Body of pancreas (tissue), 4 donors: ENCODE results near the gene DNAI1. TPM values are rescaled to one million over a fixed set of nuclear protein-coding genes. Genes with fewer than 3 reads are reported as not detected.

Experiments
- ATAC-seq: fragments of 150-250 bp; one replicate; pipeline ENCODE4 v1.9.1; 2016
- DNase-seq, 4 donors: peaks; one replicate each; pipeline ENCODE4 v3.0.0-alpha.2; 2019
- H3K27ac ChIP-seq, 4 donors: fragments of 200-600 bp; sonication (generic); 1 replicate in 3 of 4; 2 replicates in 1 of 4; pipeline versions ENCODE4 v1.5.1 to v1.6.1; 2016 to 2019; ENCODE audit warnings: mild to moderate bottlenecking in 1 of 4, mixed read lengths in 1 of 4, moderate library complexity in 1 of 4
- H3K27me3 ChIP-seq, 2 donors: fragments of 200-600 bp; sonication (generic); one replicate each; pipeline ENCODE4 v1.6.0; 2016; ENCODE audit warnings: mild to moderate bottlenecking in 1 of 2
- H3K36me3 ChIP-seq, 2 donors: fragments of 200-600 bp; sonication (generic); replicated peaks in 1 of 2; 2 replicates each; pipeline ENCODE4 v1.5.1; 2016; ENCODE audit warnings: low read depth in 2 of 2; ENCODE audit not compliant: insufficient read depth in 1 of 2
- H3K4me1 ChIP-seq: fragments of 200-600 bp; sonication (generic); one replicate; pipeline ENCODE4 v1.6.0; 2016
- H3K4me3 ChIP-seq, 2 donors: fragments of 200-600 bp; sonication (generic); 1 replicate in 1 of 2; 2 replicates in 1 of 2; pipeline ENCODE4 v1.5.1; 2016 to 2019
- H3K9me3 ChIP-seq, 3 donors: fragments of 200-600 bp; sonication (generic); 1 replicate in 2 of 3; 2 replicates in 1 of 3; pipeline ENCODE4 v1.5.1; 2016
- CTCF ChIP-seq, 7 experiments: fragments of 450-650 bp in 4 of 7; fragments of 200-600 bp in 3 of 7; sonication (generic) in 3 of 7; IDR thresholded peaks; one replicate each; pipeline ENCODE4 v1.5.1; 2016 to 2019; ENCODE audit warnings: antibody characterized with exemption in 7 of 7
- POLR2A ChIP-seq, 3 donors: fragments of 450-650 bp; IDR thresholded peaks; one replicate each; pipeline ENCODE4 v1.6.1; 2016; ENCODE audit warnings: antibody characterized with exemption in 3 of 3, mild to moderate bottlenecking in 2 of 3
- WGBS, 2 donors: methylation state at CpG; one replicate each; pipeline ENCODE4 v1.1.5; 2017; 5-methylcytosine and 5-hydroxymethylcytosine counted together
- intact Hi-C: fragments of 100-400 bp; cut with DNase I; formaldehyde crosslinking; loops from one replicate; pipeline ENCODE4 v1.15.1; 2023
- total RNA-seq, 2 donors: library from RNA; depleted of rRNA; stranded (reverse); fragments of >200 nt; gene quantifications; one replicate each; pipeline ENCODE4 v1.1.0, GENCODE V29; 2016

DNAI1 gene
- 1 to 10 TPM in 1 of 2 donors, under 1 TPM in 1; 0.99 to 2.1 TPM for total RNA-seq

- DNase-seq (peak; percentile 99 to 100 (median 99)), ATAC-seq (peak; percentile 97)
- Histone ChIP-seq H3K4me3 (peak within 1 kb of the TSS; percentile 35 to 68), H3K27me3 (no peaks in the 10 kb centered on the region), H3K4me1 (peaks cover 20% of the 10 kb centered on the region), H3K36me3 (no peaks in the 10 kb centered on the region), H3K27ac (peak within 1 kb of the TSS; percentile 41 to 72 (median 70)), H3K9me3 (no peaks in the 10 kb centered on the region)
- TF ChIP-seq POLR2A (IDR thresholded peaks at IDR 0.05) (peak; percentile 91 to 92 (median 92)), CTCF (IDR thresholded peaks at IDR 0.05) (no peak)
- intact Hi-C loops = no loop called here
- WGBS, 2 donors = 0 to 1% methylated on average over 1 to 88 of the region's 94 CpGs
These were observed at the start of gene DNAI1, which contains the start of gene FAM219A for GRCh38 chr9:34458013-34458958. TSS of gene DNAI1 (plus strand) at chr9:34458805. CDS start at chr9:34459006, 201 bp downstream. TSS of gene FAM219A (minus strand) at chr9:34458570. CDS start at chr9:34458263, 307 bp downstream.

GRCh38 chr9:34409154-34409553 is 49.5 kb upstream of the DNAI1 start:
- intact Hi-C loops = loop anchor here (5.0 kb wide), 1 partner anchor 183 kb away; no protein-coding TSS in a partner anchor
- no peak for ATAC-seq

GRCh38 chr9:34412336-34412735 is 46.3 kb upstream of the DNAI1 start:
- no peak overlapping the region for H3K4me3 ChIP-seq
- no peak overlapping the region for H3K27ac ChIP-seq
- intact Hi-C loops = no loop called here
- no peak for TF ChIP-seq POLR2A (IDR thresholded peaks at IDR 0.05)
- no peak for TF ChIP-seq CTCF (IDR thresholded peaks at IDR 0.05)
- DNase-seq (no peak), ATAC-seq (no peak)
- 33 to 89% methylated on average over 1 of the region's 1 CpG for WGBS, 2 donors
- H3K27me3 ChIP-seq = no peaks in the 10 kb centered on the region
- no peaks in the 10 kb centered on the region for H3K36me3 ChIP-seq
- H3K9me3 ChIP-seq = no peaks in the 10 kb centered on the region
- no peaks in the 10 kb centered on the region for H3K4me1 ChIP-seq

More at GRCh38 chr9:34409154-34409553, 49.5 kb upstream of the DNAI1 start:
- Histone ChIP-seq H3K36me3 (no peaks in the 10 kb centered on the region), H3K4me1 (no peaks in the 10 kb centered on the region), H3K27ac (no peak overlapping the region), H3K4me3 (no peak overlapping the region), H3K9me3 (no peaks in the 10 kb centered on the region), H3K27me3 (no peaks in the 10 kb centered on the region)
- no peak for DNase-seq
- 67 to 77% methylated on average over 2 of the region's 2 CpGs for WGBS, 2 donors
- TF ChIP-seq POLR2A (IDR thresholded peaks at IDR 0.05) (no peak), CTCF (IDR thresholded peaks at IDR 0.05) (no peak)

- intact Hi-C loops = no loop called here
- H3K36me3 ChIP-seq = no peaks in the 10 kb centered on the region
- H3K4me3 ChIP-seq = no peak overlapping the region
- WGBS, 2 donors = 31 to 34% methylated on average over 6 of the region's 6 CpGs
- DNase-seq = peak in 2 of 4 donors; percentile 30 to 43
- ATAC-seq = no peak
- TF ChIP-seq POLR2A (IDR thresholded peaks at IDR 0.05) (no peak), CTCF (IDR thresholded peaks at IDR 0.05) (no peak)
- H3K27me3 ChIP-seq = no peaks in the 10 kb centered on the region
- no peaks in the 10 kb centered on the region for H3K9me3 ChIP-seq
- H3K27ac ChIP-seq = no peak overlapping the region
- no peaks in the 10 kb centered on the region for H3K4me1 ChIP-seq
These were observed 45.3 kb upstream of the DNAI1 start for GRCh38 chr9:34413231-34413852.
